KMS-11 (cell line): ENCODE data around the gene RAB35.

Source experiments
- H2AFZ ChIP-seq: fragments of 200-600 bp; sonication (generic); 2 replicates; pipeline ENCODE4 v1.6.1; 2016; ENCODE audit warnings: antibody characterized with exemption, mixed run types, low read depth
- H3K27ac ChIP-seq: fragments of 200-600 bp; sonication (generic); 2 replicates; pipeline ENCODE4 v1.6.1; 2016; ENCODE audit warnings: mild to moderate bottlenecking, mixed run types
- H3K27me3 ChIP-seq: fragments of 200-600 bp; sonication (generic); 2 replicates; pipeline ENCODE4 v1.6.1; 2017; ENCODE audit warnings: mild to moderate bottlenecking, low read depth, mixed run types, moderate library complexity; ENCODE audit not compliant: insufficient read depth
- H3K36me3 ChIP-seq: fragments of 200-600 bp; sonication (generic); 2 replicates; pipeline ENCODE4 v1.6.1; 2017; ENCODE audit warnings: mild to moderate bottlenecking, mixed run types; ENCODE audit not compliant: insufficient read depth
- H3K4me1 ChIP-seq: fragments of 200-600 bp; sonication (generic); 2 replicates; pipeline ENCODE4 v1.6.1; 2016; ENCODE audit warnings: mild to moderate bottlenecking, low read depth, mixed run types; ENCODE audit not compliant: poor library complexity, severe bottlenecking
- H3K4me2 ChIP-seq: fragments of 200-600 bp; sonication (generic); 2 replicates; pipeline ENCODE4 v1.7.0; 2016; ENCODE audit warnings: mild to moderate bottlenecking, mixed run types
- H3K4me3 ChIP-seq: fragments of 200-600 bp; sonication (generic); IDR thresholded peaks from 2 replicates; pipeline ENCODE4 v1.6.1; 2017; ENCODE audit warnings: low read depth, low read length, mixed read lengths; ENCODE audit not compliant: insufficient read depth
- H3K79me2 ChIP-seq: fragments of 200-600 bp; sonication (generic); 2 replicates; pipeline ENCODE4 v1.6.1; 2016; ENCODE audit warnings: low read depth, mixed run types; ENCODE audit not compliant: insufficient read depth
- H3K9ac ChIP-seq: fragments of 200-600 bp; sonication (generic); 2 replicates; pipeline ENCODE4 v1.6.1; 2016; ENCODE audit warnings: mild to moderate bottlenecking, mixed run types
- H4K20me1 ChIP-seq: fragments of 200-600 bp; sonication (generic); 2 replicates; pipeline ENCODE4 v1.6.1; 2016; ENCODE audit warnings: mild to moderate bottlenecking, mixed run types; ENCODE audit not compliant: insufficient read depth
- TF ChIP-seq, protein P1 (sequence below): fragments of 200-600 bp; sonication (generic); conservative IDR thresholded peaks from 2 replicates; pipeline ENCODE4 v1.6.1; 2017; ENCODE audit warnings: low read depth, mild to moderate bottlenecking, antibody characterized with exemption, low read length, moderate library complexity, mixed read lengths

RAB35 gene

GRCh38 chr12:120061575-120062214 lies 54.9 kb downstream of the RAB35 start:
- Histone ChIP-seq H3K27ac (no peak overlapping the region), H4K20me1 (no peaks in the 10 kb centered on the region), H3K4me1 (no peaks in the 10 kb centered on the region), H3K79me2 (no peaks in the 10 kb centered on the region), H3K27me3 (no peaks in the 10 kb centered on the region), H3K4me3 (no peak overlapping the region), H3K4me2 (no peak overlapping the region), H3K36me3 (no peaks in the 10 kb centered on the region), H3K9ac (no peak overlapping the region), H2AFZ (no peak overlapping the region)
- TF ChIP-seq, protein P1, sequence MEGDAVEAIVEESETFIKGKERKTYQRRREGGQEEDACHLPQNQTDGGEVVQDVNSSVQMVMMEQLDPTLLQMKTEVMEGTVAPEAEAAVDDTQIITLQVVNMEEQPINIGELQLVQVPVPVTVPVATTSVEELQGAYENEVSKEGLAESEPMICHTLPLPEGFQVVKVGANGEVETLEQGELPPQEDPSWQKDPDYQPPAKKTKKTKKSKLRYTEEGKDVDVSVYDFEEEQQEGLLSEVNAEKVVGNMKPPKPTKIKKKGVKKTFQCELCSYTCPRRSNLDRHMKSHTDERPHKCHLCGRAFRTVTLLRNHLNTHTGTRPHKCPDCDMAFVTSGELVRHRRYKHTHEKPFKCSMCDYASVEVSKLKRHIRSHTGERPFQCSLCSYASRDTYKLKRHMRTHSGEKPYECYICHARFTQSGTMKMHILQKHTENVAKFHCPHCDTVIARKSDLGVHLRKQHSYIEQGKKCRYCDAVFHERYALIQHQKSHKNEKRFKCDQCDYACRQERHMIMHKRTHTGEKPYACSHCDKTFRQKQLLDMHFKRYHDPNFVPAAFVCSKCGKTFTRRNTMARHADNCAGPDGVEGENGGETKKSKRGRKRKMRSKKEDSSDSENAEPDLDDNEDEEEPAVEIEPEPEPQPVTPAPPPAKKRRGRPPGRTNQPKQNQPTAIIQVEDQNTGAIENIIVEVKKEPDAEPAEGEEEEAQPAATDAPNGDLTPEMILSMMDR: no peak

DNA sequence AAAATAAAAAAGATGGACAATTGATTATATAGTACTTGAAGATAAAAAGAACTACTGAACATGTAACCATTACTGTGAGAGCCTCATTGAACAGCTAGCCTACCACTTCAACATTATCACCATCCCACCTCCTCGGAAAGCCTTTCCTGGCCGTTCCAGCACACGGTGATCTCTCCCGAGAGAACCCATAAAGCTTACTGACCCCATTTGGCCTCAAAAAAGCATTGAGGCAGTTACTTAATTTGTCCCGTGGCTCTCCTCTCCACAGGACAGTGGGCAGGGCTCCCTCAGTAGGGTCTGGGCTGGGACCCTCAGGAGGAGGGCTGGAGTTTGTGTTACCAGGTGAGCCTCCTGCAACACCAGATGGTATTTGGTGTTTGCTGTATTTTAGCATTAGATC lies 55.8 kb downstream of the RAB35 start:
- H2AFZ ChIP-seq: no peak overlapping the region
- H3K4me1 ChIP-seq: no peaks in the 10 kb centered on the region
- no peaks in the 10 kb centered on the region for H3K27me3 ChIP-seq
- H3K9ac ChIP-seq: no peak overlapping the region
- TF ChIP-seq, protein P1: no peak
- H4K20me1 ChIP-seq: no peaks in the 10 kb centered on the region
- no peak overlapping the region for H3K4me3 ChIP-seq
- H3K27ac ChIP-seq: no peak overlapping the region
- H3K36me3 ChIP-seq: no peaks in the 10 kb centered on the region
- H3K79me2 ChIP-seq: no peaks in the 10 kb centered on the region
- H3K4me2 ChIP-seq: no peak overlapping the region

DNA sequence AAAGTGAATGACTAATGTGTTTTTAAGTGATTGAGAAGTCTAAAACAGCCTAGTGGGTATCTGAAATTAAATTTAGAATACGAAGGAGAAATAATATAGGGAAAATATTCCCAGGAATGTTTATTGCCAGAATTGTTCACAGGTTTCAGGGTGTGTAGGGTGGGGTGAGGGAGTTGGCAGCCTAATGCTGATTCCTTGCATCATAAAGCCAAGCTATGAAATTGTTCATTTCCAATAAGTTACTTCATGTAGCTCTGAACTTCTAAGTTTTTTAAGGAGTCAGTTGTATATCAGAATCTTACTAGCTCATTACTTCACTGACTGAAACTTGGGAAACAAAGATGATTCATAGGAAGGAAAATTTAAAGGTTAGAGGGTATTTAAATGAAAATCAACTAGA lies 56.4 kb downstream of the RAB35 start:
- TF ChIP-seq, protein P1: no peak
- H3K36me3 ChIP-seq: no peaks in the 10 kb centered on the region
- no peaks in the 10 kb centered on the region for H3K4me1 ChIP-seq
- H4K20me1 ChIP-seq: no peaks in the 10 kb centered on the region
- H3K27me3 ChIP-seq: no peaks in the 10 kb centered on the region
- no peak overlapping the region for H3K4me2 ChIP-seq
- H2AFZ ChIP-seq: no peak overlapping the region
- no peaks in the 10 kb centered on the region for H3K79me2 ChIP-seq
- no peak overlapping the region for H3K9ac ChIP-seq
- no peak overlapping the region for H3K4me3 ChIP-seq
- H3K27ac ChIP-seq: no peak overlapping the region

DNA sequence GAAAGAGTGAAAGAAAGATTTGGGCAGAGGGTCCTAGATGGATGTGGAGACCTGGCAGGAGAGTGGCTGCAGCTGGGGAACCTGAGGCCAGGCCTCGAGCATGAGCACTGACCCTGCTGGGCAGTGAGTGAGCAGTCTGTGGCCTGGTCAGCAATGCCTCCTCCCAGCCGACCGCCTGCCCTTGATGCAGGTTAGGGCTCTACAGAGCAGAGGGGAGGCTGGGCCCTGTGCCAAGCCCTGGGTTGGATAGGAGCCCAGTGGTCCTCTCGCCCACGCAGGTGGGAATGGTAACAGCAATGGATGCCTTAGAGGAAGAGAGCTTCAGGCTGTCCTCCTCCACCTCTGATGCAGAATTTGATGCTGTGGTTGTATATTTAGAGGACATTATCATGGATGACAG lies 59.8 kb downstream of the RAB35 start:
- no peak overlapping the region for H2AFZ ChIP-seq
- no peaks in the 10 kb centered on the region for H3K79me2 ChIP-seq
- TF ChIP-seq, protein P1: no peak
- no peaks in the 10 kb centered on the region for H3K36me3 ChIP-seq
- H3K4me3 ChIP-seq: no peak overlapping the region
- H3K4me2 ChIP-seq: no peak overlapping the region
- H4K20me1 ChIP-seq: no peaks in the 10 kb centered on the region
- no peaks in the 10 kb centered on the region for H3K27me3 ChIP-seq
- no peaks in the 10 kb centered on the region for H3K4me1 ChIP-seq
- H3K9ac ChIP-seq: no peak overlapping the region
- H3K27ac ChIP-seq: no peak overlapping the region
